HepG2 (cell line): ENCODE results near the gene SDHAF3. TPM values are rescaled to one million over a fixed set of nuclear protein-coding genes. Genes with fewer than 3 reads are reported as not detected.

Experiments used
- AKAP8 ChIP-seq: sonication (generic); formaldehyde crosslinking; IDR thresholded peaks from 2 replicates; pipeline ENCODE4 v1.5.1; 2020; ENCODE audit warnings: mild to moderate bottlenecking, missing genetic modification reagents
- ATF4 ChIP-seq, 2 experiments: fragments of 450-650 bp in 1 of 2; sonication (generic) in 1 of 2; formaldehyde crosslinking; IDR thresholded peaks; 2 replicates each; pipeline versions ENCODE4 v1.5.0 to v1.8.0; 2020 to 2022; ENCODE audit warnings: mild to moderate bottlenecking in 1 of 2, missing genetic modification reagents in 1 of 2
- CAMTA2 ChIP-seq: sonication (generic); formaldehyde crosslinking; IDR thresholded peaks from 2 replicates; pipeline ENCODE4 v1.4.0; 2020; ENCODE audit warnings: mild to moderate bottlenecking, missing genetic modification reagents, borderline replicate concordance
- ELF3 ChIP-seq: IDR thresholded peaks from 2 replicates; pipeline ENCODE4 v1.6.1; 2016; ENCODE audit warnings: missing genetic modification reagents, missing compliant biosample characterization
- GLMP ChIP-seq: sonication (generic); formaldehyde crosslinking; IDR thresholded peaks from 2 replicates; pipeline ENCODE4 v1.9.0; 2021; ENCODE audit warnings: missing genetic modification reagents, mild to moderate bottlenecking, borderline replicate concordance
- IKZF1 ChIP-seq: fragments of 450-650 bp; IDR thresholded peaks from 2 replicates; pipeline ENCODE4 v1.7.1; 2016
- IKZF4 ChIP-seq: sonication (generic); formaldehyde crosslinking; IDR thresholded peaks from 2 replicates; pipeline ENCODE4 v1.5.1; 2020; ENCODE audit warnings: borderline replicate concordance, mild to moderate bottlenecking, low read depth, missing genetic modification reagents; ENCODE audit errors: not compliant biosample characterization
- ISX ChIP-seq: sonication (generic); formaldehyde crosslinking; conservative IDR thresholded peaks from 2 replicates; pipeline ENCODE4 v1.5.0; 2020; ENCODE audit warnings: missing genetic modification reagents
- MZF1 ChIP-seq: sonication (generic); formaldehyde crosslinking; IDR thresholded peaks from 2 replicates; pipeline ENCODE4 v1.8.1; 2023; ENCODE audit warnings: mild to moderate bottlenecking, missing genetic modification reagents, borderline replicate concordance
- PTBP1 ChIP-seq: fragments of 200-400 bp; formaldehyde crosslinking; IDR thresholded peaks from 2 replicates; pipeline ENCODE4 v1.6.1; 2018; ENCODE audit warnings: low read length, low read depth; ENCODE audit not compliant: poor library complexity, severe bottlenecking
- REL ChIP-seq: sonication (generic); formaldehyde crosslinking; conservative IDR thresholded peaks from 2 replicates; pipeline ENCODE4 v1.8.0; 2022; ENCODE audit warnings: mild to moderate bottlenecking, missing genetic modification reagents, moderate library complexity
- SAFB2 ChIP-seq: sonication (generic); formaldehyde crosslinking; IDR thresholded peaks from 2 replicates; pipeline ENCODE4 v1.5.1; 2020; ENCODE audit warnings: missing genetic modification reagents, low read depth, mild to moderate bottlenecking, borderline replicate concordance
- SRSF1 ChIP-seq: fragments of 200-400 bp; formaldehyde crosslinking; optimal IDR thresholded peaks from 2 replicates; pipeline ENCODE3; 2017; ENCODE audit warnings: mild to moderate bottlenecking, low read depth, low read length, moderate library complexity
- THAP11 ChIP-seq: IDR thresholded peaks from 2 replicates; pipeline ENCODE4 v1.6.1; 2016; ENCODE audit warnings: missing biosample characterization, missing genetic modification reagents
- ZBTB8A ChIP-seq: sonication (generic); formaldehyde crosslinking; IDR thresholded peaks from 2 replicates; pipeline ENCODE4 v1.4.0; 2020; ENCODE audit warnings: mild to moderate bottlenecking, low read depth, missing genetic modification reagents, borderline replicate concordance
- ZFP37 ChIP-seq: sonication (generic); formaldehyde crosslinking; IDR thresholded peaks from 2 replicates; pipeline ENCODE4 v1.4.0; 2020; ENCODE audit warnings: missing genetic modification reagents, borderline replicate concordance
- ZFP90 ChIP-seq: sonication (generic); formaldehyde crosslinking; IDR thresholded peaks from 2 replicates; pipeline ENCODE4 v1.8.0; 2022; ENCODE audit warnings: missing genetic modification reagents, mild to moderate bottlenecking, inconsistent platforms, borderline replicate concordance
- ZNF121 ChIP-seq: sonication (generic); formaldehyde crosslinking; IDR thresholded peaks from 2 replicates; pipeline ENCODE4 v1.5.0; 2020; ENCODE audit warnings: mild to moderate bottlenecking, missing genetic modification reagents
- ZNF556 ChIP-seq: sonication (generic); formaldehyde crosslinking; IDR thresholded peaks from 2 replicates; pipeline ENCODE4 v1.4.0; 2020; ENCODE audit warnings: mild to moderate bottlenecking, missing genetic modification reagents, borderline replicate concordance
- ZZZ3 ChIP-seq: sonication (generic); formaldehyde crosslinking; IDR thresholded peaks from 2 replicates; pipeline ENCODE4 v1.4.0; 2020; ENCODE audit warnings: missing genetic modification reagents, mild to moderate bottlenecking, borderline replicate concordance
- polyA plus RNA-seq, 8 experiments: library from polyadenylated mRNA; depleted of rRNA in 3 of 8; stranded (reverse) in 7 of 8; unstranded in 1 of 8; fragments of >200 nt; fragmentation: Illumina TruSeq in 4 of 8; extraction: Trizol in 4 of 8; gene quantifications; 2 replicates each; pipeline versions ENCODE4 v1.2.1 to v1.2.3, GENCODE V29; 2011 to 2016; ENCODE audit warnings: low read depth in 4 of 8, missing spikeins in 1 of 8, mixed read lengths in 1 of 8; ENCODE audit not compliant: insufficient read depth in 1 of 8
- total RNA-seq, 5 experiments: library from RNA; depleted of rRNA; stranded (reverse); fragments of >200 nt; fragmentation: Illumina TruSeq; extraction: Trizol; gene quantifications; 2 replicates each; pipeline ENCODE4 v1.2.3, GENCODE V29; 2016; ENCODE audit warnings: low read depth in 1 of 5
- TF ChIP-seq, protein P1 (sequence below): sonication (generic); formaldehyde crosslinking; IDR thresholded peaks from 2 replicates; pipeline ENCODE4 v1.4.0; 2020; ENCODE audit warnings: missing genetic modification reagents, mild to moderate bottlenecking, borderline replicate concordance
- TF ChIP-seq, protein P2 (sequence below): conservative IDR thresholded peaks from 2 replicates; pipeline ENCODE4 v1.6.1; 2018; ENCODE audit warnings: missing genetic modification reagents

Gene SDHAF3
- total and polyA plus RNA-seq, 2 of the 13 experiments (the other 11 are each of a cell fraction or from before 2014, with no cell fraction given): 15.2 to 32.6 TPM

DNA sequence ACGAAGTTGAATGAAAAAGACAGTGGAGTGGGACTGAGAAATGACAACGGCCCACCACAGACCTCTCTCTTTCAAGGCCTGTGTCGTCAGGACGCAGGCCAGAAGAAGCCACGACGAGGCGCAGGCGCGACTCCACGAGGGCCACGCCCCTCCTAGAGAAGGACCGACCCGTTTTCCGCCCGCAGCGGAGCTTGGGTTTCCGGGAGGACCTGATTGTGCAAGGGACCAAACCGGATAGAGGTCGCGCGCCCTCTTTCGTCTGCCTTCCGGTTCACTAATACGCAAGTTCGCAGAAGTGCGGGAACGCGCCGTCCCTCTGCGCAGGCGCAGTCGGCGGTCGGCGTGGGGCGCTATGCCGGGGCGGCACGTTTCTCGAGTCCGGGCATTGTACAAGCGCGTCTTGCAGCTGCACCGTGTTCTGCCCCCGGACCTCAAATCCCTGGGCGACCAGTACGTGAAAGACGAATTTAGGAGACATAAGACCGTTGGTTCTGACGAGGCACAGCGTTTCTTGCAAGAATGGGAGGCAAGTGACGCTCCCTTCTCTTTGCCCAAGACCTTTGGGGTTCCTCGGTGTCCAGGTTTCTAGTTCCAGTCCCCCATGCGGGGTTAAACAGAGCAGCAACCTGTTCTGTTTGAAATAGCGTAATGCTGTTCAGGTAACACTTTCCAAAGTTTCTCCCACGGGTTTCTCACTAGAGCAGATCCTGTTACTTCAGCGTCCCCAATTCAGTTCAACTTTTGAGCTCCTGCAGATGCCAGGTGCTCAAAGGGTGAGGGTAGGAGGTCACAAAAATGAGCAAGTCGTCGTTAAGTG, at the start of gene SDHAF3 (continued):
- TF ChIP-seq, protein P1, sequence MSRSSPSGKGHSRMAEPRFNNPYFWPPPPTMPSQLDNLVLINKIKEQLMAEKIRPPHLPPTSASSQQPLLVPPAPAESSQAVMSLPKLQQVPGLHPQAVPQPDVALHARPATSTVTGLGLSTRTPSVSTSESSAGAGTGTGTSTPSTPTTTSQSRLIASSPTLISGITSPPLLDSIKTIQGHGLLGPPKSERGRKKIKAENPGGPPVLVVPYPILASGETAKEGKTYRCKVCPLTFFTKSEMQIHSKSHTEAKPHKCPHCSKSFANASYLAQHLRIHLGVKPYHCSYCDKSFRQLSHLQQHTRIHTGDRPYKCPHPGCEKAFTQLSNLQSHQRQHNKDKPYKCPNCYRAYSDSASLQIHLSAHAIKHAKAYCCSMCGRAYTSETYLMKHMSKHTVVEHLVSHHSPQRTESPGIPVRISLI: peak; percentile 69; the same call in 1 of the 2 replicates
- peak; percentile 56; the same call in 1 of the 2 replicates for TF ChIP-seq ZFP37 (CRISPR knock-in tag)
- peak; percentile 99 for TF ChIP-seq ZNF556 (CRISPR knock-in tag)
- TF ChIP-seq GLMP: no peak
- TF ChIP-seq ELF3 (CRISPR knock-in tag): peak; percentile 90
- peak; percentile 92; the same call in 1 of the 2 replicates for TF ChIP-seq ZZZ3 (CRISPR knock-in tag)
- TF ChIP-seq IKZF1: no peak
- TF ChIP-seq SAFB2 (CRISPR knock-in tag): peak; percentile 75; the same call in 1 of the 2 replicates
- peak; percentile 79; the same call in 1 of the 2 replicates for TF ChIP-seq REL (CRISPR knock-in tag)
- peak in 1 of 2 experiments; percentile 75; a peak in 2 of 4 replicates for TF ChIP-seq ATF4 (CRISPR knock-in tag; IDR thresholded peaks at IDR 0.05)
- TF ChIP-seq CAMTA2: no peak
- peak; percentile 73; the same call in 1 of the 2 replicates for TF ChIP-seq ZFP90
- peak; percentile 79 for TF ChIP-seq SRSF1
- TF ChIP-seq IKZF4 (CRISPR knock-in tag): peak; percentile 69
- peak; percentile 62 for TF ChIP-seq PTBP1
- no peak for TF ChIP-seq ZBTB8A (CRISPR knock-in tag)
- TF ChIP-seq ISX (CRISPR knock-in tag): no peak
- TF ChIP-seq MZF1 (CRISPR knock-in tag): 0 out of 2 replicates have a peak, but pooled peaks have one; percentile 57
- TF ChIP-seq THAP11: peak; percentile 96
- TF ChIP-seq, protein P2, sequence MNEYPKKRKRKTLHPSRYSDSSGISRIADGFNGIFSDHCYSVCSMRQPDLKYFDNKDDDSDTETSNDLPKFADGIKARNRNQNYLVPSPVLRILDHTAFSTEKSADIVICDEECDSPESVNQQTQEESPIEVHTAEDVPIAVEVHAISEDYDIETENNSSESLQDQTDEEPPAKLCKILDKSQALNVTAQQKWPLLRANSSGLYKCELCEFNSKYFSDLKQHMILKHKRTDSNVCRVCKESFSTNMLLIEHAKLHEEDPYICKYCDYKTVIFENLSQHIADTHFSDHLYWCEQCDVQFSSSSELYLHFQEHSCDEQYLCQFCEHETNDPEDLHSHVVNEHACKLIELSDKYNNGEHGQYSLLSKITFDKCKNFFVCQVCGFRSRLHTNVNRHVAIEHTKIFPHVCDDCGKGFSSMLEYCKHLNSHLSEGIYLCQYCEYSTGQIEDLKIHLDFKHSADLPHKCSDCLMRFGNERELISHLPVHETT (CRISPR knock-in tag): peak; percentile 95
- no peak for TF ChIP-seq ZNF121
- peak; percentile 86; the same call in 1 of the 2 replicates for TF ChIP-seq AKAP8 (CRISPR knock-in tag)
